ENCODE measurements around the gene GPR108.

GRCh38 chr19:6699935-6700334, 37.4 kb downstream of the GPR108 start:
- TF ChIP-seq EZH2 (IDR thresholded peaks at IDR 0.05): no peak
- TF ChIP-seq CTCF (IDR thresholded peaks at IDR 0.05): no peak
- TF ChIP-seq EZH2phosphoT487 (IDR thresholded peaks at IDR 0.05): no peak
